ENCODE results near the gene CD79A.

- TF ChIP-seq, protein P1, sequence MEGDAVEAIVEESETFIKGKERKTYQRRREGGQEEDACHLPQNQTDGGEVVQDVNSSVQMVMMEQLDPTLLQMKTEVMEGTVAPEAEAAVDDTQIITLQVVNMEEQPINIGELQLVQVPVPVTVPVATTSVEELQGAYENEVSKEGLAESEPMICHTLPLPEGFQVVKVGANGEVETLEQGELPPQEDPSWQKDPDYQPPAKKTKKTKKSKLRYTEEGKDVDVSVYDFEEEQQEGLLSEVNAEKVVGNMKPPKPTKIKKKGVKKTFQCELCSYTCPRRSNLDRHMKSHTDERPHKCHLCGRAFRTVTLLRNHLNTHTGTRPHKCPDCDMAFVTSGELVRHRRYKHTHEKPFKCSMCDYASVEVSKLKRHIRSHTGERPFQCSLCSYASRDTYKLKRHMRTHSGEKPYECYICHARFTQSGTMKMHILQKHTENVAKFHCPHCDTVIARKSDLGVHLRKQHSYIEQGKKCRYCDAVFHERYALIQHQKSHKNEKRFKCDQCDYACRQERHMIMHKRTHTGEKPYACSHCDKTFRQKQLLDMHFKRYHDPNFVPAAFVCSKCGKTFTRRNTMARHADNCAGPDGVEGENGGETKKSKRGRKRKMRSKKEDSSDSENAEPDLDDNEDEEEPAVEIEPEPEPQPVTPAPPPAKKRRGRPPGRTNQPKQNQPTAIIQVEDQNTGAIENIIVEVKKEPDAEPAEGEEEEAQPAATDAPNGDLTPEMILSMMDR (IDR thresholded peaks at IDR 0.05): no peak
- no peak for TF ChIP-seq POLR2A (IDR thresholded peaks at IDR 0.05)
Measured at GRCh38 chr19:41922585-41922984, 45.5 kb downstream of the CD79A start.

All from esophagus squamous epithelium (tissue), 4 donors.